GM18868 (cell line): Measurements from ENCODE around the gene ATP6V0D1.
"Not testable (repeated sequence)": the region's sequence is repeated elsewhere in the genome, so short reads cannot be mapped to it uniquely, and the experiment has no call there.

Experiments used
- ATAC-seq: cut with Tn5 transposase; IDR thresholded peaks from one replicate; pipeline ENCODE4 v1.9.1; 2021; ENCODE audit warnings: mild to moderate bottlenecking, moderate library complexity; ENCODE audit not compliant: unreplicated experiment

ATP6V0D1 gene

GRCh38 chr16:67504031-67505021 lies 23.4 kb upstream of the ATP6V0D1 start:
- ATAC-seq = no peak

GRCh38 chr16:67499106-67499505 lies 18.1 kb upstream of the ATP6V0D1 start:
- ATAC-seq = no peak

GRCh38 chr16:67490335-67491096 lies 9.6 kb upstream of the ATP6V0D1 start:
- ATAC-seq = no peak

- peak; percentile 14 for ATAC-seq
Observed at GRCh38 chr16:67489401-67490083, 8.6 kb upstream of the ATP6V0D1 start.

GRCh38 chr16:67487561-67487960 lies 6.6 kb upstream of the ATP6V0D1 start:
- ATAC-seq = not testable (repeated sequence)

GRCh38 chr16:67486805-67487204 lies 5.8 kb upstream of the ATP6V0D1 start:
- ATAC-seq = no peak

- no peak for ATAC-seq
Observed at GRCh38 chr16:67483731-67484525, 3.0 kb upstream of the ATP6V0D1 start.

- ATAC-seq = no peak
Observed at GRCh38 chr16:67483150-67483549, 2.2 kb upstream of the ATP6V0D1 start, which contains the start of gene AGRP. Gene AGRP, minus strand, starts transcription at chr16:67483547. Its CDS starts 149 bp downstream, at chr16:67483398.

GRCh38 chr16:67482233-67482924 lies 1.4 kb upstream of the ATP6V0D1 start:
- ATAC-seq = no peak

- ATAC-seq = no peak
Observed at GRCh38 chr16:67481561-67482232, 740 bp upstream of the ATP6V0D1 start.

- ATAC-seq = no peak
Observed at GRCh38 chr16:67477960-67478554, 2.9 kb downstream of the ATP6V0D1 start.

GRCh38 chr16:67474551-67475455 lies 6.2 kb downstream of the ATP6V0D1 start:
- ATAC-seq = no peak

- ATAC-seq = no peak
Observed at GRCh38 chr16:67471758-67472384, 9.1 kb downstream of the ATP6V0D1 start.

GRCh38 chr16:67470359-67470758 lies 10.6 kb downstream of the ATP6V0D1 start:
- ATAC-seq = no peak

- ATAC-seq = no peak
Observed at GRCh38 chr16:67468731-67469130, 12.2 kb downstream of the ATP6V0D1 start.

- ATAC-seq = no peak
Observed at GRCh38 chr16:67466581-67466980, 14.4 kb downstream of the ATP6V0D1 start.

- no peak for ATAC-seq
Observed at GRCh38 chr16:67464565-67464964, 16.4 kb downstream of the ATP6V0D1 start.
